Neural cell (in vitro differentiated cells): ENCODE results near the gene UBAP2. TPM values are rescaled to one million over a fixed set of nuclear protein-coding genes. Genes with fewer than 3 reads are reported as not detected.

Source experiments
- H2AFZ ChIP-seq: fragments of 200-600, 300-800 bp; sonication (generic), shearing (Covaris generic); 2 replicates; pipeline ENCODE4 v1.6.0; 2014; ENCODE audit warnings: low read depth, mild to moderate bottlenecking, antibody characterized with exemption, low read length, moderate library complexity
- H3F3A ChIP-seq: fragments of 200-600 bp; shearing (Covaris generic); 2 replicates; pipeline ENCODE4 v1.6.1; 2016; ENCODE audit warnings: mild to moderate bottlenecking, moderate library complexity, mixed read lengths, antibody characterized with exemption, low read length; ENCODE audit not compliant: insufficient read depth, poor library complexity, severe bottlenecking
- H3K27ac ChIP-seq: fragments of 200-600, 300-800 bp; sonication (generic), shearing (Covaris generic); 2 replicates; pipeline ENCODE4 v1.5.1; 2014; ENCODE audit warnings: mild to moderate bottlenecking, low read length, moderate library complexity
- H3K27me3 ChIP-seq: fragments of 300-800, 200-600 bp; sonication (generic), shearing (Covaris generic); 2 replicates; pipeline ENCODE4 v1.6.0; 2014; ENCODE audit warnings: mild to moderate bottlenecking, low read depth, low read length, moderate library complexity; ENCODE audit not compliant: insufficient read depth
- H3K36me3 ChIP-seq: fragments of 300-800, 200-600 bp; sonication (generic), shearing (Covaris generic); 2 replicates; pipeline ENCODE4 v1.5.1; 2014; ENCODE audit warnings: mild to moderate bottlenecking, antibody characterized with exemption, low read length, moderate library complexity; ENCODE audit not compliant: insufficient read depth
- H3K4me2 ChIP-seq: fragments of 300-800, 200-600 bp; sonication (generic), shearing (Covaris generic); 2 replicates; pipeline ENCODE4 v1.6.0; 2014; ENCODE audit warnings: mild to moderate bottlenecking, low read length
- H3K4me3 ChIP-seq: fragments of 300-800, 200-600 bp; sonication (generic), shearing (Covaris generic); 2 replicates; pipeline ENCODE4 v1.5.1; 2014; ENCODE audit warnings: mild to moderate bottlenecking, low read length, moderate library complexity
- H3K79me2 ChIP-seq: fragments of 200-600 bp; shearing (Covaris generic); replicated peaks from 2 replicates; pipeline ENCODE4 v1.6.0; 2014; ENCODE audit warnings: mild to moderate bottlenecking, low read length, moderate library complexity; ENCODE audit not compliant: insufficient read depth
- H3K9ac ChIP-seq: fragments of 300-800, 200-600 bp; sonication (generic), shearing (Covaris generic); 2 replicates; pipeline ENCODE4 v1.6.1; 2016; ENCODE audit warnings: mild to moderate bottlenecking, low read length, mixed read lengths
- H3K9me2 ChIP-seq: fragments of 200-600 bp; shearing (Covaris generic); 2 replicates; pipeline ENCODE4 v1.6.1; 2016; ENCODE audit warnings: mild to moderate bottlenecking, low read length, mixed read lengths; ENCODE audit not compliant: insufficient read depth
- H3K9me3 ChIP-seq: fragments of 200-600, 300-800 bp; sonication (generic), shearing (Covaris generic); 2 replicates; pipeline ENCODE4 v1.6.1; 2016; ENCODE audit warnings: mild to moderate bottlenecking, mixed run types, low read length, moderate library complexity, mixed read lengths
- H4K20me1 ChIP-seq: fragments of 200-600 bp; shearing (Covaris generic); 2 replicates; pipeline ENCODE4 v1.6.1; 2016; ENCODE audit warnings: mild to moderate bottlenecking, mixed run types; ENCODE audit not compliant: insufficient read depth
- CTCF ChIP-seq: fragments of 450-650 bp; IDR thresholded peaks from 2 replicates; pipeline ENCODE4 v1.5.1; 2014; ENCODE audit warnings: antibody characterized with exemption, mild to moderate bottlenecking, moderate library complexity; ENCODE audit not compliant: poor library complexity, severe bottlenecking
- EP300 ChIP-seq: fragments of 450-650 bp; conservative IDR thresholded peaks from 2 replicates; pipeline ENCODE4 v1.6.1; 2014; ENCODE audit warnings: antibody characterized with exemption, mild to moderate bottlenecking, moderate library complexity; ENCODE audit not compliant: poor library complexity, severe bottlenecking
- EZH2 ChIP-seq: fragments of 200-600, 300-800 bp; shearing (Covaris generic), sonication (generic); IDR thresholded peaks from 2 replicates; pipeline ENCODE4 v1.6.1; 2014; ENCODE audit warnings: antibody characterized with exemption, low read length, borderline replicate concordance, mild to moderate bottlenecking; ENCODE audit not compliant: insufficient read depth, poor library complexity, severe bottlenecking
- MXI1 ChIP-seq: fragments of 450-650 bp; conservative IDR thresholded peaks from 2 replicates; pipeline ENCODE4 v1.6.1; 2014; ENCODE audit warnings: antibody characterized with exemption, mild to moderate bottlenecking; ENCODE audit not compliant: poor library complexity, severe bottlenecking
- POLR2AphosphoS5 ChIP-seq: IDR thresholded peaks from 2 replicates; pipeline ENCODE4 v1.6.1; 2012
- RAD21 ChIP-seq: fragments of 450-650 bp; conservative IDR thresholded peaks from 2 replicates; pipeline ENCODE4 v1.6.1; 2014; ENCODE audit warnings: antibody characterized with exemption, mild to moderate bottlenecking, moderate library complexity
- SMC3 ChIP-seq: fragments of 450-650 bp; conservative IDR thresholded peaks from 2 replicates; pipeline ENCODE4 v1.6.1; 2014; ENCODE audit warnings: antibody characterized with exemption, mild to moderate bottlenecking, moderate library complexity; ENCODE audit not compliant: poor library complexity
- TAF1 ChIP-seq: IDR thresholded peaks from 2 replicates; pipeline ENCODE4 v1.6.1; 2012; ENCODE audit warnings: low read depth
- polyA plus RNA-seq: library from polyadenylated mRNA; depleted of rRNA; stranded (reverse); fragments of >200 nt; gene quantifications from 2 replicates; pipeline ENCODE4 v1.2.3, GENCODE V29; 2014
- TF ChIP-seq, protein P1 (sequence below): IDR thresholded peaks from 2 replicates; pipeline ENCODE4 v1.6.1; 2012; ENCODE audit warnings: borderline replicate concordance

Gene UBAP2
- polyA plus RNA-seq, 1 donor from 2014 or later, result 9.2 TPM

GRCh38 chr9:33894316-33894715, 154.4 kb downstream of the UBAP2 start:
- H3K9me3 ChIP-seq, result no peaks in the 10 kb centered on the region
- no peak overlapping the region for H3K4me2 ChIP-seq
- no peaks in the 10 kb centered on the region for H3F3A ChIP-seq
- H4K20me1 ChIP-seq, result no peaks in the 10 kb centered on the region
- no peaks in the 10 kb centered on the region for H3K9me2 ChIP-seq
- peaks cover 48% of the 10 kb centered on the region for H3K79me2 ChIP-seq
- no peak overlapping the region for H2AFZ ChIP-seq
- H3K27ac ChIP-seq, result no peak overlapping the region
- no peaks in the 10 kb centered on the region for H3K27me3 ChIP-seq
- H3K9ac ChIP-seq, result no peak overlapping the region
- H3K4me3 ChIP-seq, result no peak overlapping the region
- no peaks in the 10 kb centered on the region for H3K36me3 ChIP-seq
- TF ChIP-seq, protein P1, sequence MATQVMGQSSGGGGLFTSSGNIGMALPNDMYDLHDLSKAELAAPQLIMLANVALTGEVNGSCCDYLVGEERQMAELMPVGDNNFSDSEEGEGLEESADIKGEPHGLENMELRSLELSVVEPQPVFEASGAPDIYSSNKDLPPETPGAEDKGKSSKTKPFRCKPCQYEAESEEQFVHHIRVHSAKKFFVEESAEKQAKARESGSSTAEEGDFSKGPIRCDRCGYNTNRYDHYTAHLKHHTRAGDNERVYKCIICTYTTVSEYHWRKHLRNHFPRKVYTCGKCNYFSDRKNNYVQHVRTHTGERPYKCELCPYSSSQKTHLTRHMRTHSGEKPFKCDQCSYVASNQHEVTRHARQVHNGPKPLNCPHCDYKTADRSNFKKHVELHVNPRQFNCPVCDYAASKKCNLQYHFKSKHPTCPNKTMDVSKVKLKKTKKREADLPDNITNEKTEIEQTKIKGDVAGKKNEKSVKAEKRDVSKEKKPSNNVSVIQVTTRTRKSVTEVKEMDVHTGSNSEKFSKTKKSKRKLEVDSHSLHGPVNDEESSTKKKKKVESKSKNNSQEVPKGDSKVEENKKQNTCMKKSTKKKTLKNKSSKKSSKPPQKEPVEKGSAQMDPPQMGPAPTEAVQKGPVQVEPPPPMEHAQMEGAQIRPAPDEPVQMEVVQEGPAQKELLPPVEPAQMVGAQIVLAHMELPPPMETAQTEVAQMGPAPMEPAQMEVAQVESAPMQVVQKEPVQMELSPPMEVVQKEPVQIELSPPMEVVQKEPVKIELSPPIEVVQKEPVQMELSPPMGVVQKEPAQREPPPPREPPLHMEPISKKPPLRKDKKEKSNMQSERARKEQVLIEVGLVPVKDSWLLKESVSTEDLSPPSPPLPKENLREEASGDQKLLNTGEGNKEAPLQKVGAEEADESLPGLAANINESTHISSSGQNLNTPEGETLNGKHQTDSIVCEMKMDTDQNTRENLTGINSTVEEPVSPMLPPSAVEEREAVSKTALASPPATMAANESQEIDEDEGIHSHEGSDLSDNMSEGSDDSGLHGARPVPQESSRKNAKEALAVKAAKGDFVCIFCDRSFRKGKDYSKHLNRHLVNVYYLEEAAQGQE, result no peak
- TF ChIP-seq POLR2AphosphoS5 (no peak), EZH2 (no peak), SMC3 (no peak), MXI1 (no peak), TAF1 (no peak)

- no peaks in the 10 kb centered on the region for H3K9me3 ChIP-seq
- no peak for TF ChIP-seq EP300
- TF ChIP-seq POLR2AphosphoS5, result no peak
- no peak for TF ChIP-seq TAF1
- no peak for TF ChIP-seq RAD21
- no peak for TF ChIP-seq MXI1
- no peak for TF ChIP-seq SMC3
- no peak for TF ChIP-seq EZH2
- TF ChIP-seq, protein P1, result no peak
- no peak for TF ChIP-seq CTCF
- H3F3A ChIP-seq, result no peaks in the 10 kb centered on the region
- no peak overlapping the region for H3K27ac ChIP-seq
- H3K4me2 ChIP-seq, result no peak overlapping the region
- no peak overlapping the region for H3K4me3 ChIP-seq
- no peaks in the 10 kb centered on the region for H4K20me1 ChIP-seq
- no peaks in the 10 kb centered on the region for H3K9me2 ChIP-seq
- H3K9ac ChIP-seq, result no peak overlapping the region
- no peaks in the 10 kb centered on the region for H3K36me3 ChIP-seq
- no peak overlapping the region for H2AFZ ChIP-seq
- H3K79me2 ChIP-seq, result peaks cover 48% of the 10 kb centered on the region
- H3K27me3 ChIP-seq, result no peaks in the 10 kb centered on the region
Observed at GRCh38 chr9:33893861-33894260, 154.8 kb downstream of the UBAP2 start.
